Karpas-422 (cell line): Measurements from ENCODE around the gene HS3ST6. TPM values are rescaled to one million over a fixed set of nuclear protein-coding genes. Genes with fewer than 3 reads are reported as not detected.
A peak's percentile ranks its signal among the peaks of the same experiment; 100 is the strongest.
"Not testable (repeated sequence)": the region's sequence is repeated elsewhere in the genome, so short reads cannot be mapped to it uniquely, and the experiment has no call there.

Experiments used
- DNase-seq: peaks from one replicate; pipeline ENCODE4 v3.0.0-alpha.2; 2015
- H2AFZ ChIP-seq: fragments of 200-600 bp; sonication (generic); 2 replicates; pipeline ENCODE4 v1.6.1; 2014; ENCODE audit warnings: antibody characterized with exemption, low read length, mixed read lengths
- H3K27ac ChIP-seq: fragments of 200-600 bp; sonication (generic); 2 replicates; pipeline ENCODE4 v1.5.1; 2014; ENCODE audit warnings: mild to moderate bottlenecking, low read length, moderate library complexity
- H3K27me3 ChIP-seq: fragments of 200-600 bp; sonication (generic); 2 replicates; pipeline ENCODE4 v1.6.1; 2014; ENCODE audit warnings: low read length, mixed read lengths
- H3K36me3 ChIP-seq: fragments of 200-600 bp; sonication (generic); 2 replicates; pipeline ENCODE4 v1.6.1; 2014; ENCODE audit warnings: low read length, mixed read lengths; ENCODE audit not compliant: insufficient read depth
- H3K4me1 ChIP-seq: fragments of 200-600 bp; sonication (generic); 2 replicates; pipeline ENCODE4 v1.6.1; 2014; ENCODE audit warnings: mild to moderate bottlenecking, low read length, mixed read lengths
- H3K4me2 ChIP-seq: fragments of 200-600 bp; sonication (generic); 2 replicates; pipeline ENCODE4 v1.6.1; 2014; ENCODE audit warnings: low read length, low read depth, mild to moderate bottlenecking; ENCODE audit not compliant: poor library complexity, severe bottlenecking
- H3K4me3 ChIP-seq: fragments of 200-600 bp; sonication (generic); 2 replicates; pipeline ENCODE4 v1.5.1; 2014; ENCODE audit warnings: mild to moderate bottlenecking, antibody characterized with exemption, low read length, mixed read lengths
- H3K79me2 ChIP-seq: fragments of 200-600 bp; sonication (generic); 2 replicates; pipeline ENCODE4 v1.6.1; 2014; ENCODE audit warnings: mild to moderate bottlenecking, low read length, mixed read lengths
- H3K9ac ChIP-seq: fragments of 200-600 bp; sonication (generic); 2 replicates; pipeline ENCODE4 v1.6.0; 2014; ENCODE audit warnings: low read length
- H3K9me2 ChIP-seq: fragments of 200-600 bp; sonication (generic), shearing (Covaris generic); replicated peaks from 2 replicates; pipeline ENCODE4 v1.6.0; 2014; ENCODE audit warnings: mild to moderate bottlenecking, low read length, moderate library complexity; ENCODE audit not compliant: insufficient read depth
- H3K9me3 ChIP-seq: fragments of 300-700, 200-600 bp; sonication (generic); 2 replicates; pipeline ENCODE4 v1.6.1; 2014; ENCODE audit warnings: low read length, mixed read lengths
- H4K20me1 ChIP-seq: fragments of 200-600 bp; sonication (generic); 2 replicates; pipeline ENCODE4 v1.6.1; 2014; ENCODE audit warnings: mild to moderate bottlenecking, antibody characterized with exemption, low read length, low read depth; ENCODE audit not compliant: insufficient read depth
- total RNA-seq: library from RNA; depleted of rRNA; stranded (reverse); fragments of >200 nt; shearing (Covaris generic); gene quantifications from 2 replicates; pipeline ENCODE4 v1.2.3, GENCODE V29; 2014; ENCODE audit warnings: low replicate concordance

The HS3ST6 gene
- total RNA-seq, 1 experiment from 2014 or later = not detected

GRCh38 chr16:1923299-1924034 lies 5.3 kb upstream of the HS3ST6 start:
- Histone ChIP-seq H2AFZ (no peak overlapping the region), H3K27me3 (no peaks in the 10 kb centered on the region), H3K36me3 (no peaks in the 10 kb centered on the region), H3K9me2 (no peaks in the 10 kb centered on the region), H3K4me3 (no peak overlapping the region), H3K9ac (no peak overlapping the region), H3K4me1 (no peaks in the 10 kb centered on the region), H3K4me2 (no peak overlapping the region), H3K79me2 (no peaks in the 10 kb centered on the region), H4K20me1 (no peaks in the 10 kb centered on the region), H3K27ac (no peak overlapping the region), H3K9me3 (no peaks in the 10 kb centered on the region)
- no peak for DNase-seq

- Histone ChIP-seq H3K9me2 (no peaks in the 10 kb centered on the region), H3K79me2 (no peaks in the 10 kb centered on the region), H3K27ac (no peak overlapping the region), H3K4me3 (no peak overlapping the region), H3K4me1 (no peaks in the 10 kb centered on the region), H3K36me3 (no peaks in the 10 kb centered on the region), H3K27me3 (no peaks in the 10 kb centered on the region), H3K9me3 (no peaks in the 10 kb centered on the region), H2AFZ (no peak overlapping the region), H4K20me1 (no peaks in the 10 kb centered on the region), H3K4me2 (no peak overlapping the region), H3K9ac (no peak overlapping the region)
- DNase-seq = no peak
Observed at GRCh38 chr16:1922357-1922756, 4.1 kb upstream of the HS3ST6 start.

- H3K36me3 ChIP-seq = no peaks in the 10 kb centered on the region
- no peak overlapping the region for H2AFZ ChIP-seq
- H3K27me3 ChIP-seq = no peaks in the 10 kb centered on the region
- no peak overlapping the region for H3K4me2 ChIP-seq
- no peaks in the 10 kb centered on the region for H3K79me2 ChIP-seq
- H3K9me2 ChIP-seq = no peaks in the 10 kb centered on the region
- peak; percentile 71 for DNase-seq
- H3K4me3 ChIP-seq = no peak overlapping the region
- H3K9me3 ChIP-seq = no peaks in the 10 kb centered on the region
- no peak overlapping the region for H3K9ac ChIP-seq
- no peak overlapping the region for H3K27ac ChIP-seq
- H3K4me1 ChIP-seq = no peaks in the 10 kb centered on the region
- H4K20me1 ChIP-seq = no peaks in the 10 kb centered on the region
Observed at GRCh38 chr16:1920727-1921171, 2.5 kb upstream of the HS3ST6 start.

GRCh38 chr16:1920122-1920521 lies 1.9 kb upstream of the HS3ST6 start:
- not testable (repeated sequence) for H4K20me1 ChIP-seq, H2AFZ ChIP-seq, H3K27ac ChIP-seq, H3K4me2 ChIP-seq, H3K36me3 ChIP-seq, H3K9ac ChIP-seq, H3K9me2 ChIP-seq, H3K79me2 ChIP-seq, H3K9me3 ChIP-seq, DNase-seq, H3K4me1 ChIP-seq, H3K27me3 ChIP-seq, H3K4me3 ChIP-seq

GRCh38 chr16:1919327-1919998 lies 1.2 kb upstream of the HS3ST6 start:
- Histone ChIP-seq H3K27ac (no peak overlapping the region), H3K27me3 (no peaks in the 10 kb centered on the region), H4K20me1 (no peaks in the 10 kb centered on the region), H2AFZ (no peak overlapping the region), H3K79me2 (no peaks in the 10 kb centered on the region), H3K4me2 (no peak overlapping the region), H3K9ac (no peak overlapping the region), H3K9me3 (no peaks in the 10 kb centered on the region), H3K9me2 (no peaks in the 10 kb centered on the region), H3K4me3 (no peak overlapping the region), H3K4me1 (no peaks in the 10 kb centered on the region), H3K36me3 (no peaks in the 10 kb centered on the region)
- DNase-seq = no peak

- Histone ChIP-seq H3K9me3 (no peaks in the 10 kb centered on the region), H3K27me3 (no peaks in the 10 kb centered on the region), H4K20me1 (no peaks in the 10 kb centered on the region), H3K79me2 (no peaks in the 10 kb centered on the region), H3K36me3 (no peaks in the 10 kb centered on the region), H3K4me2 (no peak overlapping the region), H3K4me1 (no peaks in the 10 kb centered on the region), H3K9ac (no peak overlapping the region), H2AFZ (no peak overlapping the region), H3K4me3 (no peak overlapping the region), H3K27ac (no peak overlapping the region), H3K9me2 (no peaks in the 10 kb centered on the region)
- no peak for DNase-seq
Observed at GRCh38 chr16:1917665-1918350, 407 bp downstream of the HS3ST6 start.

GRCh38 chr16:1917056-1917664 lies 1.1 kb downstream of the HS3ST6 start:
- Histone ChIP-seq H3K9ac (no peak overlapping the region), H3K9me3 (no peaks in the 10 kb centered on the region), H3K36me3 (no peaks in the 10 kb centered on the region), H4K20me1 (no peaks in the 10 kb centered on the region), H3K4me1 (no peaks in the 10 kb centered on the region), H3K27ac (no peak overlapping the region), H3K4me2 (no peak overlapping the region), H2AFZ (no peak overlapping the region), H3K79me2 (no peaks in the 10 kb centered on the region), H3K9me2 (no peaks in the 10 kb centered on the region), H3K27me3 (no peaks in the 10 kb centered on the region), H3K4me3 (no peak overlapping the region)
- no peak for DNase-seq

GRCh38 chr16:1916640-1916990 lies 1.6 kb downstream of the HS3ST6 start:
- no peaks in the 10 kb centered on the region for H3K9me3 ChIP-seq
- H3K4me3 ChIP-seq = no peak overlapping the region
- no peak overlapping the region for H3K4me2 ChIP-seq
- H3K9ac ChIP-seq = no peak overlapping the region
- no peak overlapping the region for H2AFZ ChIP-seq
- no peaks in the 10 kb centered on the region for H4K20me1 ChIP-seq
- H3K4me1 ChIP-seq = no peaks in the 10 kb centered on the region
- DNase-seq = no peak
- H3K79me2 ChIP-seq = no peaks in the 10 kb centered on the region
- no peaks in the 10 kb centered on the region for H3K27me3 ChIP-seq
- H3K36me3 ChIP-seq = no peaks in the 10 kb centered on the region
- H3K27ac ChIP-seq = no peak overlapping the region
- H3K9me2 ChIP-seq = no peaks in the 10 kb centered on the region
